GM12878 (cell line): Measurements from ENCODE around the gene KIF11. TPM values are rescaled to one million over a fixed set of nuclear protein-coding genes. Genes with fewer than 3 reads are reported as not detected.
"Not testable (repeated sequence)": the region's sequence is repeated elsewhere in the genome, so short reads cannot be mapped to it uniquely, and the experiment has no call there.

Experiments used
- ATAC-seq: fragments of 200-7000 bp; cut with Tn5 transposase; 3 replicates; pipeline ENCODE4 v1.9.1; 2020; ENCODE audit warnings: mild to moderate bottlenecking, moderate library complexity
- BruUV-seq: library from RNA; stranded (reverse); fragments of 400-500 nt; replicated peaks from 2 replicates; lab custom pipeline; 2021; lab: Mats Ljungman, UMichigan
- CTCF ChIA-PET: fragments of 300-600 bp; sonication (Branson Sonifier 250); formaldehyde crosslinking; extraction: SDS; loops from one replicate; lab custom pipeline; 2021; ENCODE audit warnings: inconsistent platforms; lab: Yijun Ruan, JAX
- POLR2A ChIA-PET: fragments of 350-600 bp; formaldehyde crosslinking; extraction: SDS; loops from one replicate; lab custom pipeline; 2021; ENCODE audit warnings: inconsistent platforms; lab: Charles Lee
- RAD21 ChIA-PET: fragments of 300-600 bp; sonication (Branson Sonifier 250); formaldehyde crosslinking; loops from one replicate; lab custom pipeline; 2023; ENCODE audit warnings: antibody characterized with exemption; ENCODE audit not compliant: unreplicated experiment; lab: Charles Lee
- SMC1A ChIA-PET: fragments of 300-600 bp; sonication (Branson Sonifier 250); formaldehyde crosslinking; loops from one replicate; lab custom pipeline; 2023; ENCODE audit not compliant: unreplicated experiment, uncharacterized antibody; lab: Charles Lee
- DNase-seq: peaks from one replicate; pipeline ENCODE4 v3.0.0-alpha.2; 2011; ENCODE audit warnings: low read depth, low spot score
- FAIRE-seq: peaks from 3 replicates; lab custom pipeline; 2011; peaks lifted over from hg19 to GRCh38; lab: Jason Lieb, UNC
- H2AFZ ChIP-seq: 2 replicates; pipeline ENCODE4 v1.6.0; 2011; ENCODE audit warnings: low read depth, low read length, control low read depth; ENCODE audit not compliant: control insufficient read depth
- H3K27ac ChIP-seq: 2 replicates; pipeline ENCODE4 v1.5.1; 2011; ENCODE audit warnings: control low read depth; ENCODE audit not compliant: control insufficient read depth, insufficient read depth
- H3K27me3 ChIP-seq, 2 experiments: replicated peaks in 1 of 2; 2 replicates each; pipeline versions ENCODE4 v1.6.0 to v1.6.1; 2011; ENCODE audit warnings: low read length in 1 of 2; ENCODE audit not compliant: control insufficient read depth in 2 of 2, insufficient read depth in 2 of 2
- H3K36me3 ChIP-seq, 2 experiments: 2 replicates each; pipeline ENCODE4 v1.5.1; 2011; ENCODE audit warnings: low read length in 1 of 2; ENCODE audit not compliant: control insufficient read depth in 2 of 2, insufficient read depth in 2 of 2
- H3K4me1 ChIP-seq: 2 replicates; pipeline ENCODE4 v1.6.1; 2011; ENCODE audit warnings: mild to moderate bottlenecking, low read length, moderate library complexity, mixed read lengths; ENCODE audit not compliant: control insufficient read depth, insufficient read depth
- H3K4me2 ChIP-seq: 2 replicates; pipeline ENCODE4 v1.6.0; 2011; ENCODE audit warnings: control low read depth; ENCODE audit not compliant: control insufficient read depth, insufficient read depth
- H3K4me3 ChIP-seq: fragments of 200-600 bp; sonication (generic); 2 replicates; pipeline ENCODE4 v1.5.1; 2016
- H3K79me2 ChIP-seq: 2 replicates; pipeline ENCODE4 v1.6.0; 2011; ENCODE audit warnings: low read length; ENCODE audit not compliant: control insufficient read depth, insufficient read depth
- H3K9ac ChIP-seq: 2 replicates; pipeline ENCODE4 v1.8.0; 2011; ENCODE audit warnings: low read length, control low read depth, mixed read lengths; ENCODE audit not compliant: control insufficient read depth, insufficient read depth
- H3K9me3 ChIP-seq: replicated peaks from 3 replicates; pipeline ENCODE4 v1.5.1; 2011; ENCODE audit warnings: mild to moderate bottlenecking, low read length; ENCODE audit not compliant: control insufficient read depth, insufficient read depth
- H4K20me1 ChIP-seq: 2 replicates; pipeline ENCODE4 v1.6.0; 2011; ENCODE audit not compliant: control insufficient read depth, insufficient read depth
- BRCA1 ChIP-seq: IDR thresholded peaks from 2 replicates; pipeline ENCODE4 v1.6.1; 2011; ENCODE audit warnings: low read depth, low read length, improper control_type of control experiment
- EED ChIP-seq: sonication (generic); IDR thresholded peaks from 2 replicates; pipeline ENCODE4 v1.6.1; 2016; ENCODE audit warnings: antibody characterized with exemption, low read depth
- GATAD2B ChIP-seq: fragments of 450-650 bp; conservative IDR thresholded peaks from 2 replicates; pipeline ENCODE4 v1.6.1; 2017; ENCODE audit warnings: low read depth, mild to moderate bottlenecking, moderate library complexity
- HDGF ChIP-seq: fragments of 450-650 bp; IDR thresholded peaks from 2 replicates; pipeline ENCODE4 v1.6.1; 2016; ENCODE audit warnings: antibody characterized with exemption
- KDM1A ChIP-seq: fragments of 200-600 bp; sonication (generic); IDR thresholded peaks from 2 replicates; pipeline ENCODE4 v1.6.1; 2016; ENCODE audit warnings: borderline replicate concordance
- MYC ChIP-seq: IDR thresholded peaks from 2 replicates; pipeline ENCODE4 v1.6.1; 2011; ENCODE audit warnings: mild to moderate bottlenecking, low read length, moderate library complexity, inconsistent platforms; ENCODE audit not compliant: insufficient read depth, insufficient replicate concordance, insufficient read length, severe bottlenecking
- NBN ChIP-seq: fragments of 450-650 bp; IDR thresholded peaks from 2 replicates; pipeline ENCODE4 v1.6.1; 2016
- NFYA ChIP-seq: IDR thresholded peaks from 2 replicates; pipeline ENCODE4 v1.6.1; 2011; ENCODE audit warnings: low read depth, mild to moderate bottlenecking, low read length, improper control_type of control experiment, borderline replicate concordance
- PML ChIP-seq: IDR thresholded peaks from 2 replicates; pipeline ENCODE4 v1.6.1; 2012; ENCODE audit warnings: low read length, inconsistent platforms
- POU2F2 ChIP-seq: IDR thresholded peaks from 3 replicates; pipeline ENCODE4 v1.6.1; 2011; ENCODE audit warnings: low read depth, mild to moderate bottlenecking, low read length, borderline replicate concordance
- ZBED1 ChIP-seq: IDR thresholded peaks from 2 replicates; pipeline ENCODE4 v1.6.1; 2016; ENCODE audit warnings: borderline replicate concordance
- whole genome bisulfite sequencing: methylation state at CpG from one replicate; pipeline ENCODE4 v1.1.6; 2016; ENCODE audit warnings: low lambda C conversion rate; ENCODE audit not compliant: insufficient replicate concordance, insufficient coverage; ENCODE audit errors: missing lambda C conversion rate; 5-methylcytosine and 5-hydroxymethylcytosine counted together
- in situ Hi-C: fragments of 300-500 bp; cut with MboI; formaldehyde crosslinking; loops from 9 replicates; pipeline ENCODE4 v1.14.3; 2018; ENCODE audit warnings: mixed read lengths
- intact Hi-C: fragments of 100-400 bp; cut with micrococcal nuclease; formaldehyde crosslinking; loops from one replicate; pipeline ENCODE4 v1.14.2; 2022; ENCODE audit not compliant: unreplicated experiment
- polyA plus RNA-seq, 11 experiments: library from polyadenylated mRNA; depleted of rRNA in 4 of 11; unstranded in 6 of 11; stranded (reverse) in 5 of 11; fragments of >200 nt; fragmentation: Nextera tagmentation in 4 of 11; fragmentation: Illumina TruSeq in 1 of 11; extraction: Ambion mirVana in 4 of 11; extraction: Trizol in 1 of 11; gene quantifications; 1 replicate in 1 of 11; 2 replicates in 10 of 11; pipeline versions ENCODE4 v1.2.1 to v1.2.3, GENCODE V29; 2011 to 2016; ENCODE audit warnings: inconsistent platforms in 2 of 11, missing spikeins in 2 of 11, low read depth in 1 of 11
- total RNA-seq, 4 experiments: library from RNA; depleted of rRNA in 3 of 4; stranded (reverse); fragments of >200 nt in 3 of 4; fragmentation: Illumina TruSeq in 1 of 4; extraction: Trizol in 1 of 4; gene quantifications; 2 replicates each; pipeline versions ENCODE4 v1.2.1 to v1.2.3, GENCODE V29; 2013 to 2021
- TF ChIP-seq, protein P1 (sequence below): fragments of 450-650 bp; formaldehyde crosslinking; IDR thresholded peaks from 2 replicates; pipeline ENCODE4 v1.4.0; 2022; ENCODE audit warnings: mild to moderate bottlenecking, moderate library complexity

The KIF11 gene
- total and polyA plus RNA-seq, 10 of the 15 experiments (the other 5 are each of a cell fraction or from before 2014, with no cell fraction given): 14.1 to 79.8 (median 41.9) TPM

DNA sequence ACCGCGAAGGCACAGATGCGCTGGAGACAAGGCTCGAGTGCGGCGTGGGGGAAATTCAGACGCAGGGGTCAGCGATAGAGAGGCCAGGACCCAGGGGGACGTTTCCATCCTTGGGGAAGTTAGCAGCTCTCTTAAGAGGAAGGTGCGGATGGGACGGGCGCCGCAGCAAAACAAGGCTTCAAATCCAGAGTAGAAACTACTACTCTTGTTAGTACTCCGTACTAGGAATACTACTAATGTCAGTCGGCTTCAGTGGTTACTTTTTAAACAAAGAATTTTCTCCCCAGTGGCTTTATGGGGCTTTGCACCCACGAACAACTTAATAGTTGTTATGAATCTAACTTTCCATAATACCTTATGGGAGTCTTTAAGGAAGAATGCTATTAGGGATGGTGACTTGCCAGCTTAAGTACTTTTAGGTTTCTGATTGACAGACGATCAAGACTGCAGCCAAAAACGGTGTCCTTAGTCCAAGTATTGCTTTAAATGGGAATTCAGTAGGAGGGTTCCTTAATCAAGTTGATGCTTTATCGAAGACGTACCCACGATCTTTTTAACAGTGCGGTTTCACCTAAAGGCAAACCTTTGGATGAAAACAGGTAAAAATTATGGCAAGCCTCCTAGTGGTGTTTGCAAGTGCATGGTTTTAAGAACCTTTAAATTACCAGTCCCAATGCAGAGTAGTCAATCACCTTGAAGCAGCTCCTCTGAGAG, 18.2 kb upstream of the KIF11 start (continued):
- TF ChIP-seq KDM1A (no peak), POU2F2 (no peak), GATAD2B (no peak), MYC (no peak), HDGF (no peak)

DNA sequence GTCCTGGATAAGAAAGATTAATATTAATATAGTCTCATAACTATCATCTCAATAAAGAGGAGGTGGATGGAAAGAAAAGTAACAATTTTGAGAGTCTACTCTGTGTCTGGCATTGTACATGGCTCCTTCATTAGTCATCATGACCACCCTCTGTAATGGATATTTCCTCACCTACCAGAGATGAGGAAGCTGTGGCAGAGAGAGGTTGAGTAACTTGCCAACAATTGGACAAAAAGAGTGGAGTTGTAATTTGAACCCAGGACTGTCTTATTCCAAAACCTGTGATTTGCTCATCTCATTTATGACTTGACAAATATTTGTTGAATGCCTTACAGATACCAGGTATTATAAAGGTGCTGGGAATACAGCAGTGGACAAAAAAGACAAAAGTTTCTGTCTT, 17.0 kb upstream of the KIF11 start:
- Histone ChIP-seq H3K27me3 (no peaks in the 10 kb centered on the region), H3K4me1 (peaks cover 4% of the 10 kb centered on the region; the same call in 1 of the 2 replicates), H3K4me2 (no peak overlapping the region), H2AFZ (no peak overlapping the region), H3K4me3 (no peak overlapping the region), H4K20me1 (no peaks in the 10 kb centered on the region), H3K9ac (no peak overlapping the region), H3K79me2 (peaks cover 32% of the 10 kb centered on the region), H3K27ac (no peak overlapping the region), H3K9me3 (no peaks in the 10 kb centered on the region), H3K36me3 (no peaks in the 10 kb centered on the region)
- intact Hi-C loops (loop anchor here (10.0 kb wide), 1 partner anchor 491 kb away; no protein-coding TSS in a partner anchor), in situ Hi-C loops (no loop called here)
- no peak for DNase-seq
- no peak for ATAC-seq
- BruUV-seq: no TSS peak
- ChIA-PET SMC1A (interaction anchor here (1.4 to 10.3 kb wide), 4 partner anchors 9 to 58 kb away, joined by 3 to 106 read pairs (median 10); no protein-coding TSS in a partner anchor), CTCF (interaction anchor here (0.7 to 9.2 kb wide), 6 partner anchors 15 to 488 kb away, joined by 3 to 179 read pairs (median 4); no protein-coding TSS in a partner anchor), POLR2A (no interaction called here), RAD21 (interaction anchor here (0.6 to 5.9 kb wide), 2 partner anchors 15 to 57 kb away, joined by 3 to 69 read pairs; no protein-coding TSS in a partner anchor)
- TF ChIP-seq BRCA1: no peak
- TF ChIP-seq NBN: no peak
- no peak for TF ChIP-seq ZBED1
- no peak for TF ChIP-seq NFYA
- TF ChIP-seq, protein P1, sequence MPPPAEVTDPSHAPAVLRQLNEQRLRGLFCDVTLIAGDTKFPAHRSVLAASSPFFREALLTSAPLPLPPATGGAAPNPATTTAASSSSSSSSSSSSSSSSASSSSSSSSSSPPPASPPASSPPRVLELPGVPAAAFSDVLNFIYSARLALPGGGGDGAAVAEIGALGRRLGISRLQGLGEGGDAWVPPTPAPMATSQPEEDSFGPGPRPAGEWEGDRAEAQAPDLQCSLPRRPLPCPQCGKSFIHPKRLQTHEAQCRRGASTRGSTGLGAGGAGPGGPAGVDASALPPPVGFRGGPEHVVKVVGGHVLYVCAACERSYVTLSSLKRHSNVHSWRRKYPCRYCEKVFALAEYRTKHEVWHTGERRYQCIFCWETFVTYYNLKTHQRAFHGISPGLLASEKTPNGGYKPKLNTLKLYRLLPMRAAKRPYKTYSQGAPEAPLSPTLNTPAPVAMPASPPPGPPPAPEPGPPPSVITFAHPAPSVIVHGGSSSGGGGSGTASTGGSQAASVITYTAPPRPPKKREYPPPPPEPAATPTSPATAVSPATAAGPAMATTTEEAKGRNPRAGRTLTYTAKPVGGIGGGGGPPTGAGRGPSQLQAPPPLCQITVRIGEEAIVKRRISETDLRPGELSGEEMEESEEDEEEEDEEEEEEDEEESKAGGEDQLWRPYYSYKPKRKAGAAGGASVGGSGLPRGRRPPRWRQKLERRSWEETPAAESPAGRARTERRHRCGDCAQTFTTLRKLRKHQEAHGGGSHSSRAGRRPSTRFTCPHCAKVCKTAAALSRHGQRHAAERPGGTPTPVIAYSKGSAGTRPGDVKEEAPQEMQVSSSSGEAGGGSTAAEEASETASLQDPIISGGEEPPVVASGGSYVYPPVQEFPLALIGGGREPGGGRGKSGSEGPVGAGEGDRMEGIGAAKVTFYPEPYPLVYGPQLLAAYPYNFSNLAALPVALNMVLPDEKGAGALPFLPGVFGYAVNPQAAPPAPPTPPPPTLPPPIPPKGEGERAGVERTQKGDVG (CRISPR knock-in tag): no peak
- TF ChIP-seq PML: no peak
- no peak for TF ChIP-seq EED
- no peak for FAIRE-seq

DNA sequence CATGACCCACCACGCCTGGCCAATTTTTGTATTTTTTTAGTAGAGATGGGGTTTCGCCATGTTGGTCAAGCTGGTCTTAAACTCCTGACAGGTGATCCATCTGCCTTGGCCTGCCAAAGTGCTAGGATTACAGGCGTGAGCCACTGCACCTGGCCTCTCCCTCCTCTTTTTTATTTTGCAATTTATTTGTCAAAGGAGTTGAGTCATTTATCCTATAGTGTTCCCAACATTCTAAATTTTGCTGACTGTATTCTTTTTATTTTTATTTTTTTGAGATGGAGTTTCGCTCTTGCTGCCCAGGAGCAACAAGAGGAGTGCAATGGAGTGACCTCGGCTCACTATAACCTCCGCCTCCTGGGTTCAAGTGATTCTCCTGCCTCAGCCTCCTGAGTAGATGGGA, 10.6 kb upstream of the KIF11 start:
- H3K27me3 ChIP-seq, intact Hi-C loops, H3K9me3 ChIP-seq, in situ Hi-C loops, H2AFZ ChIP-seq, H4K20me1 ChIP-seq, H3K4me1 ChIP-seq, H3K4me2 ChIP-seq, RAD21 ChIA-PET, H3K79me2 ChIP-seq, FAIRE-seq, H3K36me3 ChIP-seq, ATAC-seq, BruUV-seq, H3K4me3 ChIP-seq, DNase-seq, CTCF ChIA-PET, H3K27ac ChIP-seq, SMC1A ChIA-PET, H3K9ac ChIP-seq: not testable (repeated sequence)
- WGBS: 83% methylated on average over 6 of the region's 6 CpGs
- POLR2A ChIA-PET: interaction anchor here (0.6 kb wide), 1 partner anchor 25 kb away, joined by 4 read pairs; no protein-coding TSS in a partner anchor
